Esophagus muscularis mucosa (tissue), 3 donors: ENCODE data around the gene ZAR1L.

ENCODE experiments used
- CTCF ChIP-seq, 3 experiments: fragments of 200-600 bp in 2 of 3; fragments of 450-650 bp in 1 of 3; sonication (generic) in 2 of 3; IDR thresholded peaks; one replicate each; pipeline ENCODE4 v1.5.1; 2017 to 2019; ENCODE audit warnings: antibody characterized with exemption in 3 of 3, mild to moderate bottlenecking in 2 of 3, moderate library complexity in 1 of 3
- POLR2AphosphoS5 ChIP-seq, 2 donors: sonication (generic); formaldehyde crosslinking; IDR thresholded peaks; one replicate each; pipeline ENCODE4 v1.6.1; 2017; ENCODE audit warnings: antibody characterized with exemption in 2 of 2

- TF ChIP-seq CTCF (IDR thresholded peaks at IDR 0.05): no peak
- no peak for TF ChIP-seq POLR2AphosphoS5 (IDR thresholded peaks at IDR 0.05)
Measured at GRCh38 chr13:32282096-32282711, 33.0 kb downstream of the ZAR1L start.
